ENCODE measurements around the gene PDLIM4.

PDLIM4 gene

GRCh38 chr5:132283423-132284043 is 26.0 kb downstream of the PDLIM4 start:
- peak; percentile 69 for DNase-seq (ENCODE audit: low read depth)

- DNase-seq (ENCODE audit: low read depth), result no peak
Observed at GRCh38 chr5:132289097-132289496, 31.6 kb downstream of the PDLIM4 start.

GRCh38 chr5:132291026-132291425 is 33.5 kb downstream of the PDLIM4 start:
- DNase-seq (ENCODE audit: low read depth), result no peak

GRCh38 chr5:132293066-132293991 is 35.8 kb downstream of the PDLIM4 start:
- DNase-seq (ENCODE audit: low read depth), result peak; percentile 87

- DNase-seq (ENCODE audit: low read depth), result peak; percentile 96
Observed at GRCh38 chr5:132293992-132294727, 36.7 kb downstream of the PDLIM4 start, which contains the start of gene SLC22A4. Gene SLC22A4, plus strand, starts transcription at chr5:132294394. Its CDS starts 223 bp downstream, at chr5:132294617.

- DNase-seq (ENCODE audit: low read depth), result peak; percentile 92
Observed at GRCh38 chr5:132294728-132295504, 37.4 kb downstream of the PDLIM4 start.

GRCh38 chr5:132295505-132296411 is 38.3 kb downstream of the PDLIM4 start:
- DNase-seq (ENCODE audit: low read depth), result no peak

- peak; percentile 33 for DNase-seq (ENCODE audit: low read depth)
Observed at GRCh38 chr5:132296412-132297016, 39.0 kb downstream of the PDLIM4 start.

- DNase-seq (ENCODE audit: low read depth), result no peak
Observed at GRCh38 chr5:132297211-132297940, 39.9 kb downstream of the PDLIM4 start.

GRCh38 chr5:132298298-132299212 is 41.1 kb downstream of the PDLIM4 start:
- DNase-seq (ENCODE audit: low read depth), result no peak

- no peak for DNase-seq (ENCODE audit: low read depth)
Observed at GRCh38 chr5:132299917-132300316, 42.4 kb downstream of the PDLIM4 start.

GRCh38 chr5:132300577-132301343 is 43.3 kb downstream of the PDLIM4 start:
- no peak for DNase-seq (ENCODE audit: low read depth)

GRCh38 chr5:132301344-132302271 is 44.1 kb downstream of the PDLIM4 start:
- no peak for DNase-seq (ENCODE audit: low read depth)

- no peak for DNase-seq (ENCODE audit: low read depth)
Observed at GRCh38 chr5:132302413-132302812, 44.9 kb downstream of the PDLIM4 start.

- DNase-seq (ENCODE audit: low read depth), result no peak
Observed at GRCh38 chr5:132303589-132303988, 46.1 kb downstream of the PDLIM4 start.

GRCh38 chr5:132305420-132305819 is 47.9 kb downstream of the PDLIM4 start:
- no peak for DNase-seq (ENCODE audit: low read depth)

Measured in EH (cell line).